CD1c-positive myeloid dendritic cell (primary cell): ENCODE data around the gene SLC30A1.
"Not testable (repeated sequence)": the region's sequence is repeated elsewhere in the genome, so short reads cannot be mapped to it uniquely, and the experiment has no call there.

Source experiments
- DNase-seq: peaks from one replicate; pipeline ENCODE4 v3.0.0-alpha.2; 2016; ENCODE audit errors: extremely low spot score

The SLC30A1 gene

DNA sequence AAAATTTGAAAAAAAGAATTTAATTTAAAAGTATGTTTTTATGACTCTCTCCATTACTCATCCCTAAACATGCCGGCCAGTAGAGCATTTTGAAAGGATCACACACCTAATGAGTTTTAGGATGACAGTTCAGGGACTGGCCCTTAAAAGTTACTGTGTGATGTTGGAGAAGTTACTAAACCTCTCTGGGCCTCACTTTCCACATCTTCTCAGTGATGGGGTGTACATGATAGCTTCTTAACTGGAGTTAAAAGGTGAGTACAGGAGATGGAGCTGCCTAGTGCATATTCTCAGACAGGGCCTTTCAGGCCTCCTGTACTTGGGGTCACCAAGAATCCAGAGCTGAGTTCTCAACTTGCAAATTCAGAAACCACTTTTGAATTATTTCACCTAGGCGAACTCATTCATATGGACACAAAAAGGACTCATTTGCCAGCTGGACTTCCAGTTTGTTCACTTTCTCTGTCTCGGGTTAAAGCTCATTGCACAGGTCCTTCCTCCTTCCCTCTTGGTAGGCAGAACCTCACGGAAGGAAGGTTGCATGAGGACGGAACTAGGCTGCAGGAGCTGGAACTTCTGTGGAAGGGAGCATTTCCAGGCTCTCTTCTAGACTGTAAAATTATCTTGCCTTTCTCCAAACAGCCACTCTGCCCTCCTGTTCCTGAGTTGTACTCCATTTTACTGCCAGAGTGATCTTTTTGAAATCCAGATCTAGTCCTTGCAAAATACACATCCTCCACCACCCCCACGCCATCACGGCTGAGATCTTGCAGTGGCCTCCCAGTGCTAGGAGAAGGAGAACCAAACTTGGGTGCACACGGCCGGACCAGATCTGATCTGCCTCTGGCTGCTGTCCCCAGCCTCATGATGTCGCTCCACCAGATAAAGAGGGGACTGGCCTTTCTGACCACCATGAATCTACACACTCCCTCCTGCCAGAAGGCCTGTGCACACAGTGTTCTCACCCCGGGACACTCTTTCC is 4.3 kb upstream of the SLC30A1 start:
- DNase-seq: peak; percentile 58

GRCh38 chr1:211581526-211581925 is 2.6 kb upstream of the SLC30A1 start:
- DNase-seq: no peak

- no peak for DNase-seq
Observed at GRCh38 chr1:211580303-211580687, 1.3 kb upstream of the SLC30A1 start.

- DNase-seq: no peak
Observed at GRCh38 chr1:211579440-211580302, 710 bp upstream of the SLC30A1 start.

GRCh38 chr1:211577819-211578639 is 932 bp downstream of the SLC30A1 start:
- peak; percentile 80 for DNase-seq

DNA sequence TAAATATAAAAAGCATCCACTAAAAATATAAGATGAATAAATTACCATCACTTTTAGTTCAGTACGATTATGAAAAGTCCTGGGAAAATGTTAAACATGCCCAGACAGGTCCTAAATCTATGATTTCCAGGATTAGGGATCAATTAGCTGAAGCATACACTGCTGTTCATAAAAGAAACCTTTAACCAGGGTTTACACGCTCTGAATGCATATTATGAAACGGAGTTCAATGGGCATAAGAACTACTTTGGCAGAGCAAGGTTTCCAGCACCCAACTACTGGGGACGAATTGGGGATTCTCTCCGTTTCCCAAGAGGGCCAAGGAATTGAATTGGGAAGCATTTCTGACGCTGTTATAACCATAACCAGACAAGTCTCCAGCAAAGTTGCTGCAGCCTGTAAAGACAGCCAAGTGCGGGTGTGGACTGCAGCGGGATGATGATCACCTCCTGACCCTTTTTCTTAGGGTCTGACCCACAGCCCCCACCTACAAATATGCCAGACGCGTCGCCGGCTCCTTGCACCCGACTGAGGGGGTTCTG is 1.6 kb downstream of the SLC30A1 start:
- DNase-seq: no peak

- no peak for DNase-seq
Observed at GRCh38 chr1:211576717-211577116, 2.2 kb downstream of the SLC30A1 start.

DNA sequence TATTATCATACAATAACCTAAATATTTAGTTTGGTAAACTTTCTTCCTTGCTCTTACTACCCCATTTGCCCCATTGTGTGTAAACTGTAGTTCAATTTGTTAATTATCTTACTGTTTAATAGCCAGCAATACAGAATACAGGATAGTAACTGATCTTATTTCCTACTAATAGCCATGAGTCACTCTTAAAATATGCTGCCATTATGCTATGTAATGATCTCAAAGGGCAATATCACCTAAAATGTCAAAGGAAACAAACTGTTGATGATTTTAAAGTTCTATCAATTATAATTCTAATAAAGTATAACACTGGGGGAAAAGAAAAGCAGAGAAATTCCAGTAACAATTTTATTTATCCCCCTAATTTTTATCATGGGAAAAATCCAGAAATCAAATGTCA is 4.3 kb downstream of the SLC30A1 start:
- no peak for DNase-seq

DNA sequence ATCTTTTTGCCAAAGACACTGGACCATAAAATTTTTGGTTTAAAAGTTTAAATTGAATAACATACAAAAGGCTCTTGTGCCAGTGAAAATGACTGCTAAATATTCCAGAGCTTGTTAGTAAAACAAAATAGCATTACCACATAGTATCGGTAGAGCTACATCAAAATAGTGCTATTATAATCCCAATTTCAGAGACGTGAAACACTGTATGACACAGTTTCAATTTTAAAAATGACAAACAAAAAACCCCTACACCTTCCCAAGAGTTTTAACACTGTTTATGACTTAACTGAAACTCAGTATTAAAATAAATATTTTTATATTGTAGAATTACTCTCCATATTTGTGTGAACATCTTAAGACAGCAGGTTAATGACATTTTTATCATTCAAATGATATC is 7.0 kb downstream of the SLC30A1 start:
- no peak for DNase-seq

- not testable (repeated sequence) for DNase-seq
Observed at GRCh38 chr1:211570378-211570777, 8.6 kb downstream of the SLC30A1 start.

DNA sequence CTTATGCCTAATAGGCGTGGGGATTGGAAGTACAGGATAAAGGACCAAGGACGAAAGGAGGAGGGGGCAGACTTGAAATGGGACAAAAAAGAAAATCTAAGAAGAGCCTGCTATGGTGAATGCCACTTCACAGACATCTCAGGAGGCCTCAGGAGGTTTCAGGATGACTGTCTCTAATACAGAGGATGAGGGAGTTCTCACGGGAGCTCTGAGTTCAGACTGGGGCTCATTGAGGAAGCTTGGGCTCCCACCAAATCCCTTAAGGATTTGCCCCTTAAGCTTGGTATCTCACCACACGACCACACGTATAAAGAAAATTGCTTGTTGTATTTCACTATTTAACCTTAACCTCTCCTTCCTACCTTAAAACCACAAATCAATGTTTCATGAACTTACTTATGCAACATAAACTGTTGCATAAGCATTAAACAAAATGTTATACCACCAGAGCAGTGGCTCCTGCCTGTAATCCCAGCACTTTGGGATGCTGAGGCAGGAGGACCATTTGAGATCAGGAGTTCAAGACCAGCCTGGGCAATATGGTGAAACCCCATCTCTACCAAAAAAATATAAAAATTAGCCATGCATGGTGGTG is 12.4 kb downstream of the SLC30A1 start:
- DNase-seq: no peak

DNA sequence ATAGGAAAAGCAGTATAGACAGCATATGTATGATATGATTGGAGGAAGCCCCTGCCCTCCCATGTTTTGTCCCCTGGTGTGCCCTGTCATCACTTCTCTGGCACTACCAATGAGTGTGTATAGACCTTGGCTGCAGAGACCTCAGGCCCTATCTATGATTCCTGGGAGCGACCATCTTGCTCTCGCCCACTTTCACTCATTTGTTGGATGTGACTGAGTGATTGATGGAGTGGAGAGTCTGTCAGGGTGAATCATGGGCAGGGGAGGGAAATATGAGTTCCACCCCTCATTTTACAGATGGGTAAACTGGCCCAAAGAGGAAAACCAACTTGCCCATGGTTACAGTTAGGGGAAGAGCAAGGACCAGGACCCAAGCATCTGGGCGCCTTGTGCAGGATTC is 14.9 kb downstream of the SLC30A1 start:
- DNase-seq: no peak

DNA sequence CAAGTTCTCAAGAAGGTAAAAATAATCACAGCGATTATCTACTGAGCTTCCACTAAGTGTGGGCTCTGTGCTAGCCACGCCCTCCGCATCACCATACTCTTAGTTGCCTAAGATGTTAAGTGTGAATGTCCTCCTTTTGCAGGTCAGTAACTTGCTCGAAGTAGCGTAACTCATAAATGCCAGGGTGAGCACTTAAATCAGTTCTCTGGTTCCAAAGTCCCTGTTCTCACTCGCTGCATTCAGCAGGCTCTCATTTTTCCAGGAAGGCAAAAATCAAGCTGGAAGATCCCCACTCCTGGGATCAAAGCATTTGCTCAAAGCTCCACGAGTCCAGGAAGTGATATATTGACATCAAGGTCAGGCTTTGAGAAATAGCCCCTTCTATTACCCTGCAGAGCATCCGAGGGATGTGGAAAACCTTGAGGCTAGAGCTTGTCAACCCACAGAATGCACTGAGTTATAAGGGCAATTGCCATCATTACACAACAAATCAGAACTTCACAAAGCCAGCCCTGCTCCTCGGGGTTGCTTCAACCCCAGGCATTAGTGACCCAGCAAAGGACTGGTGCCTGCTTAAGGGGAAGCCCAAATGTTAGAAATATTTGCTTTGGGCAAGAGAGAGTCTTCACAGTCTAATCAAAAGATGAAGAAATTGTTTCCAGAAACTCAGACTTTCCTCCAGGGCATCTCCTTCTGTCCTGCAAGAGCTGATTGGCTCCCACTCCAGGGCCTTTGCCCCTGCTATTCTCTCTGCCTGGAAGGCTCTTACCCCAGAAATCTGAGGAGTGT is 19.5 kb downstream of the SLC30A1 start:
- no peak for DNase-seq

GRCh38 chr1:211557894-211558625 is 20.9 kb downstream of the SLC30A1 start:
- DNase-seq: no peak

GRCh38 chr1:211553549-211553948 is 25.4 kb downstream of the SLC30A1 start:
- no peak for DNase-seq

DNA sequence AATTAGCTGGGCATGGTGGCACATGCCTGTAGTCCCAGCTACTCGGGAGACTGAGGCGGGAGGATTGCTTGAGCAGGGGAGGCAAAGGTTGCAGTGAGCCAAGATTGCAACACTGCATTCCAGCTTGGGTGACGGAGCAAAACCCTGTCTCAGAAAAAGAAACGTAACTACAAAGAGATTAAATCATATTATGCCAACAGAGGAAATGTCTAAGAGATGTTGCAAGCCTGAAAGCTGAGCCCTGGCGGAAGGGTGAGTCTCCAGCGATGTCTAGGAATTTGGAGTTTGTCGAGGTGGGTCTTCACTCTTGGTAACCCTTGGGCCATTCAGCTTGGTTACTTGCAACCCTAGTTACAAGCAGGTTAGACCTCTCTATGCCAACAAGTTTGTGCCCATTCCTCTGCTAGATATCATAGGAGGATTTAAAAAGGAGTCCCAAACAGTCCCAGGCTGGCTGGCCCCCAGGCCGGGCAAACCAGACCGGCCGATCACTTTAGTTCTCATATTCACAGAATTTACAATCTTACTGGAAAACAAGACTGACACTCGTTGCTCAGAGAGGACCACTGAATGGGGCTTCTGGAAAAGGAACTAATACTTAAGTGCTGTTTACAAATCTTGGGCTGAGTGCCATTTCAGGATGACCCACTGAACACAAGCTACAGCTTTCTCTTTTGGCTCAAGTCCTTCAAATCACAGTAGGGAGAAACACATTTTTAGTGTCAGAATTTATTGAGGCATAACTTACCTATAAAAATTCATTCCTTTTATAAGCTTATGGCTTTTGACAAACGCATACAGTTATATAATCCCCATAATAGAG is 27.1 kb downstream of the SLC30A1 start:
- no peak for DNase-seq

GRCh38 chr1:211549092-211549711 is 29.8 kb downstream of the SLC30A1 start:
- DNase-seq: no peak
